Transverse colon (tissue), 4 donors: ENCODE measurements around the gene ARHGAP6. TPM values are rescaled to one million over a fixed set of nuclear protein-coding genes. Genes with fewer than 3 reads are reported as not detected.

Experiments
- DNase-seq: peaks from one replicate; pipeline ENCODE4 v3.0.0-alpha.2; 2019
- H3K27ac ChIP-seq, 4 donors: fragments of 200-600 bp; sonication (generic); 2 replicates each; pipeline ENCODE4 v1.5.1; 2016 to 2018; ENCODE audit warnings: inconsistent platforms in 4 of 4
- H3K27me3 ChIP-seq: fragments of 200-600 bp; sonication (generic); 2 replicates; pipeline ENCODE4 v1.5.1; 2017; ENCODE audit warnings: inconsistent platforms
- H3K36me3 ChIP-seq, 4 donors: fragments of 200-600 bp; sonication (generic); 2 replicates each; pipeline ENCODE4 v1.5.1; 2017 to 2019; ENCODE audit warnings: inconsistent platforms in 4 of 4
- H3K4me1 ChIP-seq, 4 donors: fragments of 200-600 bp; sonication (generic); 2 replicates each; pipeline ENCODE4 v1.5.1; 2017 to 2020; ENCODE audit warnings: inconsistent platforms in 4 of 4
- H3K4me3 ChIP-seq, 4 donors: fragments of 200-600 bp; sonication (generic); 1 replicate in 1 of 4; 2 replicates in 3 of 4; pipeline versions ENCODE4 v1.5.1 to v1.6.1; 2017 to 2019; ENCODE audit warnings: inconsistent platforms in 4 of 4
- H3K9me3 ChIP-seq, 2 donors: fragments of 200-600 bp; sonication (generic); 2 replicates each; pipeline ENCODE4 v1.5.1; 2017 to 2019; ENCODE audit warnings: inconsistent platforms in 2 of 2
- EP300 ChIP-seq: sonication (generic); formaldehyde crosslinking; IDR thresholded peaks from one replicate; pipeline ENCODE4 v1.6.1; 2017; ENCODE audit warnings: antibody characterized with exemption, low read depth
- POLR2A ChIP-seq: fragments of 450-650 bp; IDR thresholded peaks from one replicate; pipeline ENCODE4 v1.6.1; 2016; ENCODE audit warnings: antibody characterized with exemption, mild to moderate bottlenecking, moderate library complexity
- POLR2AphosphoS5 ChIP-seq, 3 donors: sonication (generic); formaldehyde crosslinking; IDR thresholded peaks; one replicate each; pipeline ENCODE4 v1.6.1; 2016; ENCODE audit warnings: antibody characterized with exemption in 3 of 3
- WGBS, 2 donors: methylation state at CpG; one replicate each; pipeline ENCODE4 v1.1.5; 2018; ENCODE audit warnings: low coverage in 1 of 2; 5-methylcytosine and 5-hydroxymethylcytosine counted together
- in situ Hi-C, 4 donors: fragments of 200-750 bp; cut with MboI; loops; one replicate each; pipeline versions ENCODE4 v1.15.0 to v1.15.1; 2017; ENCODE audit warnings: low sequenced_read_pairs in 3 of 4, low pct_ligation_motif_present in 1 of 4, low pct_unique_long_range_greater_than_20kb in 1 of 4
- intact Hi-C: fragments of 100-400 bp; cut with DNase I; formaldehyde crosslinking; loops from one replicate; pipeline ENCODE4 v1.15.1; 2023; ENCODE audit warnings: low total_unique reads
- total RNA-seq, 4 donors: library from RNA; depleted of rRNA; stranded (reverse); fragments of >200 nt; gene quantifications; one replicate each; pipeline ENCODE4 v1.1.0, GENCODE V29; 2016
- TF ChIP-seq, protein P1 (sequence below), 5 experiments: fragments of 200-600 bp in 3 of 5; fragments of 450-650 bp in 2 of 5; sonication (generic) in 3 of 5; IDR thresholded peaks; 1 replicate in 2 of 5; 2 replicates in 3 of 5; pipeline ENCODE4 v1.5.1; 2016 to 2017; ENCODE audit warnings: antibody characterized with exemption in 5 of 5, inconsistent platforms in 3 of 5, mild to moderate bottlenecking in 2 of 5, moderate library complexity in 1 of 5

Gene ARHGAP6
- total RNA-seq, 4 donors from 2014 or later: 5.0 to 12.4 (median 9.0) TPM

DNA sequence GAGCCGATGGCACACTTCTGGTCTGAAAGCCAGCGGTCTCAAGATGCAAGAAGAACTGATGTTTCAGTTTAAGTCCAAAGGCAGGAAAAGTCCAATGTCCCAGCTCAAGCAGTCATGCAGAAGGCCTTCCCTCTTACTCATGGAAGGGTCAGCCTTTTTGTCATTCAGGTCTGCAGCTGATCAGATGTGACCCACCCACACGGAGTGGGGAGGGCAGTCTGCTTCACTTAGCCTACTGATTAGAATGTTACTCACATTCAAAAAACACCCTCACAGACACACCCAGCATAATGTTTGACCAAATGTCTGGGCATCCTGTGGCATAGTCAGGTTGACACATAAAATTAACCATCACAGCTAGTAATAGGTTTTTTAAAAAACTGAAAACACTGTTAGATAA is 548.0 kb downstream of the ARHGAP6 start:
- Histone ChIP-seq H3K36me3 (peaks cover 0 to 9% (median 2%) of the 10 kb centered on the region in 4 donors), H3K27ac (no peak overlapping the region), H3K4me3 (no peak overlapping the region), H3K4me1 (peaks cover 0 to 12% (median under 1%) of the 10 kb centered on the region in 4 donors), H3K27me3 (no peaks in the 10 kb centered on the region), H3K9me3 (no peaks in the 10 kb centered on the region)
- in situ Hi-C loops: loop anchor here in 1 of 4 donors (25.0 kb wide), 1 partner anchor 930 kb away; no protein-coding TSS in a partner anchor
- TF ChIP-seq POLR2A: no peak
- TF ChIP-seq, protein P1, sequence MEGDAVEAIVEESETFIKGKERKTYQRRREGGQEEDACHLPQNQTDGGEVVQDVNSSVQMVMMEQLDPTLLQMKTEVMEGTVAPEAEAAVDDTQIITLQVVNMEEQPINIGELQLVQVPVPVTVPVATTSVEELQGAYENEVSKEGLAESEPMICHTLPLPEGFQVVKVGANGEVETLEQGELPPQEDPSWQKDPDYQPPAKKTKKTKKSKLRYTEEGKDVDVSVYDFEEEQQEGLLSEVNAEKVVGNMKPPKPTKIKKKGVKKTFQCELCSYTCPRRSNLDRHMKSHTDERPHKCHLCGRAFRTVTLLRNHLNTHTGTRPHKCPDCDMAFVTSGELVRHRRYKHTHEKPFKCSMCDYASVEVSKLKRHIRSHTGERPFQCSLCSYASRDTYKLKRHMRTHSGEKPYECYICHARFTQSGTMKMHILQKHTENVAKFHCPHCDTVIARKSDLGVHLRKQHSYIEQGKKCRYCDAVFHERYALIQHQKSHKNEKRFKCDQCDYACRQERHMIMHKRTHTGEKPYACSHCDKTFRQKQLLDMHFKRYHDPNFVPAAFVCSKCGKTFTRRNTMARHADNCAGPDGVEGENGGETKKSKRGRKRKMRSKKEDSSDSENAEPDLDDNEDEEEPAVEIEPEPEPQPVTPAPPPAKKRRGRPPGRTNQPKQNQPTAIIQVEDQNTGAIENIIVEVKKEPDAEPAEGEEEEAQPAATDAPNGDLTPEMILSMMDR (IDR thresholded peaks at IDR 0.05): no peak
- no peak for TF ChIP-seq EP300
- TF ChIP-seq POLR2AphosphoS5 (IDR thresholded peaks at IDR 0.05): no peak
- DNase-seq: no peak
- WGBS, 2 donors: 75% methylated on average over 3 of the region's 3 CpGs; no CpG with 5 or more reads in 1 of the 2 donors
- intact Hi-C loops: no loop called here

DNA sequence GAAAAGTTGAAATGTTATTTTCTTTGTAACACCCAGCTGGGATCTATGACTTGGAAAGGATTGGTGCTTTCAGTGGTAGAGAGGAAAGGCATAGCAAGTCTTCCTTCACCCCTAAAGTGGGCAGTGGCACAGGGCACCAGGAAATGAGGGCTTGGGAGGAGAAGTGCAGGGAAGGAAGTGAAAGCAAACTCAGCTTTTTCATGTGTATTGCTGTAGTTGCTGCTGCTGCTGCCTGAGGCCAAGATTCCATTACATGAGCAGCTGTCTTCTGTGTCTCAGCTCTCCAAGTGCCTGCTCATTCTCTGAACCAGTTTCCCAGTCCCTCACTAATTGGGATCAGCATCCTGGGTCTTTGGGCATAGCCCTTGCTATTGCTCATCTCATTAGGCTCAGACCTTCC is 552.0 kb downstream of the ARHGAP6 start:
- in situ Hi-C loops (loop anchor here in 1 of 4 donors (25.0 kb wide), 1 partner anchor 926 kb away; no protein-coding TSS in a partner anchor), intact Hi-C loops (no loop called here)
- Histone ChIP-seq H3K27ac (peak overlapping the region in 3 of 4 donors; percentile 31 to 97 (median 94)), H3K4me1 (peaks cover 8 to 19% (median 9%) of the 10 kb centered on the region in 4 donors), H3K4me3 (no peak overlapping the region), H3K36me3 (peaks cover 0 to 9% (median 2%) of the 10 kb centered on the region in 4 donors), H3K27me3 (no peaks in the 10 kb centered on the region), H3K9me3 (no peaks in the 10 kb centered on the region)
- no peak for DNase-seq
- TF ChIP-seq EP300 (no peak), POLR2A (no peak), POLR2AphosphoS5 (IDR thresholded peaks at IDR 0.05) (no peak)
- TF ChIP-seq, protein P1 (IDR thresholded peaks at IDR 0.05): no peak

DNA sequence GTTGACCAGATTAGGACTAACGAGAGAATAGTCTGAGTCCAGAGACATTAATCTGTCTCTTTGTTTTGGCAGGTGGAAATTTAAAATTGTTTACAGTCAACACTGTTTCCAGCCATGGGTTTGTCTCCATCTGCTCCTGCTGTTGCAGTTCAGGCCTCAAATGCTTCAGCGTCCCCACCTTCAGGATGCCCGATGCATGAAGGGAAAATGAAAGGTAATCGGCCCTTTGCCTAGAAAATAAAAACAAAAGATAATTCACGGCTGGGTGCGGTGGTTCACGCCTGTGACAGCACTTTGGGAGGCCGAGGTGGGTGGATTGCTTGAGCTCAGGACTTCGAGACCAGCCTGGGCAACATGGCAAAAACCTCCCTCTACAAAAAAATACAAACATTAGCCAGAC is 553.8 kb downstream of the ARHGAP6 start:
- Histone ChIP-seq H3K36me3 (peaks cover 0 to 9% (median 2%) of the 10 kb centered on the region in 4 donors), H3K9me3 (no peaks in the 10 kb centered on the region), H3K4me3 (peak overlapping the region; percentile 46 to 80 (median 64)), H3K27me3 (no peaks in the 10 kb centered on the region), H3K27ac (peak overlapping the region; percentile 86 to 97 (median 91)), H3K4me1 (peaks cover 8 to 19% (median 9%) of the 10 kb centered on the region in 4 donors)
- in situ Hi-C loops: loop anchor here in 1 of 4 donors (25.0 kb wide), 1 partner anchor 925 kb away; no protein-coding TSS in a partner anchor
- intact Hi-C loops: no loop called here
- 17 to 54% methylated on average over 5 to 9 of the region's 9 CpGs for WGBS, 2 donors
- TF ChIP-seq POLR2A: no peak
- no peak for TF ChIP-seq EP300
- no peak for TF ChIP-seq POLR2AphosphoS5 (IDR thresholded peaks at IDR 0.05)
- TF ChIP-seq, protein P1 (IDR thresholded peaks at IDR 0.05): no peak
- peak; percentile 17 for DNase-seq

DNA sequence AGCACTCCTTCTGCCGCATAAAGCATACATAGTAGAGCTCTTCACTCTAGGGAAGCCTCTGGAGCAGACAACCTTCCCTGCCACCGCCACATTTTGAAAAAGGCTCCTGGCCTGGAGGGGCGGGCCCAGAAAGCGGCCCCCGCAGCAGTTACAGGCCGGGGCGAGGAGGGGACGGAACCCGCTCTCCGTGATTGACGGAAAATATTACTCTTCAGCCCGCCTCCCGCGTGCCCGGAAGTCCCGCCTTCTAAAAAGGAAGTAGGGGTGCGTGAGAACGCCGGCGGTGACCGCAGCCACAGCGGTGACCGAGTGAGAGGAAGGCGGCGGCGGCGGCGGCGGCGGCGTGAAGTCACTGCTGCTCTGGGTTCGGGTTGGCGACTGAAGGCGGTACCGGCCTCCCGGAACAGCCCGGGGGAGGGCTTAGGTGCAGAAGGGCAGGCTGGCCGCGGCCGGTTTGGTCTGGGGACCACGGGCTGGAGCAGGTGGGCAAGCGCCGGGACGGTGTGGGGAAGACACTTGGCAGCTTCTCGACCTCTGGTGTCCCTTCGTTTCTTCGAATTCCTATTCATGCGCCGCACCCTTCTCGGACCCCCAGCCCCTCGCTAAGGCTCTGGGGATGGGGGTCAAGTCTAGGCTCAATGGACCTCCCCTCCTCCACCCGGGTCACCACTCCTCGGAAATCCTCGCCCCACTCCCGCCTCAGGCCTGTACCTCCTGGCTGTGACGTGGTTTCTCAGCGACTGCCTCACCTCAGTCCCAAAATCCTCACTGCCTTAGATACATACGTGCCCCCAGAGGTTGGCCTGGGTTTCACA is 554.5 kb downstream of the ARHGAP6 start, which contains the start of gene HCCS:
HCCS (plus strand) TSS at position 296 of the 815 bp plus-strand sequence. CDS start 729 bp downstream, outside the sequence.
- TF ChIP-seq POLR2A (peak; percentile 95), EP300 (no peak), POLR2AphosphoS5 (IDR thresholded peaks at IDR 0.05) (peak; percentile 85 to 96 (median 93))
- TF ChIP-seq, protein P1 (IDR thresholded peaks at IDR 0.05): peak in 1 of 5 experiments; percentile 14
- Histone ChIP-seq H3K36me3 (peaks cover 0 to 9% (median 2%) of the 10 kb centered on the region in 4 donors), H3K4me1 (peaks cover 8 to 19% (median 9%) of the 10 kb centered on the region in 4 donors), H3K27ac (peak within 1 kb of the TSS; percentile 86 to 97 (median 91)), H3K27me3 (no peaks in the 10 kb centered on the region), H3K4me3 (peak within 1 kb of the TSS; percentile 46 to 80 (median 64)), H3K9me3 (no peaks in the 10 kb centered on the region)
- intact Hi-C loops: no loop called here
- DNase-seq: peak; percentile 87
- 40% methylated on average over 51 of the region's 58 CpGs; no CpG with 5 or more reads in 1 of the 2 donors for WGBS, 2 donors
- in situ Hi-C loops: loop anchor here in 1 of 4 donors (25.0 kb wide), 1 partner anchor 924 kb away; no protein-coding TSS in a partner anchor
